Measurements from ENCODE around the gene BCAS4. TPM values are rescaled to one million over a fixed set of nuclear protein-coding genes. Genes with fewer than 3 reads are reported as not detected.

The BCAS4 gene
- total RNA-seq, 1 donor from 2014 or later, result 15.7 TPM

DNA sequence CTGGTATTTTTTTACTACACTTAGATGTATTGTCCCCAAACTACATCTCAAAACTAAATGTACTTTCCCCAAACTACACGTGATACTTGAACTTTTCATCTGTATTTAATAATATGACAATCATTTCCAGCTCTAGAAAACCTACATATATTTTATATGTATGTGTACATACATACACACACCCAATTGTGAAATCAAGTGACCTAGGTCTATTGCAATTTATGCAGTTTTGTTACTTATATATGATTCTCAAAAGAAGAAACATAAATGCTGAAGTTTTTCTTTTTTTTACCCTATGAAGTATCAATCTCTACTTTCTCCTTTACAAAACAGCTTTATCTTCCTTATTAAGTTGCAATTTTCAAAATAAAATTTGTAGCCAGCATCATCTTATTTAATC lies 131.7 kb downstream of the BCAS4 start:
- TF ChIP-seq, protein P1, sequence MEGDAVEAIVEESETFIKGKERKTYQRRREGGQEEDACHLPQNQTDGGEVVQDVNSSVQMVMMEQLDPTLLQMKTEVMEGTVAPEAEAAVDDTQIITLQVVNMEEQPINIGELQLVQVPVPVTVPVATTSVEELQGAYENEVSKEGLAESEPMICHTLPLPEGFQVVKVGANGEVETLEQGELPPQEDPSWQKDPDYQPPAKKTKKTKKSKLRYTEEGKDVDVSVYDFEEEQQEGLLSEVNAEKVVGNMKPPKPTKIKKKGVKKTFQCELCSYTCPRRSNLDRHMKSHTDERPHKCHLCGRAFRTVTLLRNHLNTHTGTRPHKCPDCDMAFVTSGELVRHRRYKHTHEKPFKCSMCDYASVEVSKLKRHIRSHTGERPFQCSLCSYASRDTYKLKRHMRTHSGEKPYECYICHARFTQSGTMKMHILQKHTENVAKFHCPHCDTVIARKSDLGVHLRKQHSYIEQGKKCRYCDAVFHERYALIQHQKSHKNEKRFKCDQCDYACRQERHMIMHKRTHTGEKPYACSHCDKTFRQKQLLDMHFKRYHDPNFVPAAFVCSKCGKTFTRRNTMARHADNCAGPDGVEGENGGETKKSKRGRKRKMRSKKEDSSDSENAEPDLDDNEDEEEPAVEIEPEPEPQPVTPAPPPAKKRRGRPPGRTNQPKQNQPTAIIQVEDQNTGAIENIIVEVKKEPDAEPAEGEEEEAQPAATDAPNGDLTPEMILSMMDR (conservative IDR thresholded peaks at IDR 0.05; ENCODE audit: low read depth, low read length), result no peak
- DNase-seq (ENCODE audit: low read depth), result no peak

More for the DNA sequence above, 131.7 kb downstream of the BCAS4 start:
- no peak overlapping the region for H3K4me3 ChIP-seq (ENCODE audit: low read depth, low read length)

Other genes with a start within 250 kb of the BCAS4 start
- 0.29 and 1.8 TPM in 2 replicates for gene RIPOR3, start 103.5 kb upstream of the BCAS4 start, total RNA-seq
- gene PARD6B, start 63.5 kb upstream of the BCAS4 start, total RNA-seq, result 17.1 and 44.4 TPM in 2 replicates
- 17.1 and 19.0 TPM in 2 replicates for gene ADNP, start 136.4 kb downstream of the BCAS4 start, total RNA-seq
- 72.8 and 74.3 TPM in 2 replicates for gene DPM1, start 163.5 kb downstream of the BCAS4 start, total RNA-seq
- 5.3 and 6.4 TPM in 2 replicates for gene MOCS3, start 163.8 kb downstream of the BCAS4 start, total RNA-seq
- gene KCNG1, start 228.0 kb downstream of the BCAS4 start, total RNA-seq, result 5.2 and 10.5 TPM in 2 replicates

All from epithelial cell of proximal tubule (primary cell).